ENCODE data around the gene FOXRED1. TPM values are rescaled to one million over a fixed set of nuclear protein-coding genes. Genes with fewer than 3 reads are reported as not detected.
"Not testable (repeated sequence)": the region's sequence is repeated elsewhere in the genome, so short reads cannot be mapped to it uniquely, and the experiment has no call there.

The FOXRED1 gene
- total RNA-seq, 4 donors from 2014 or later = 7.0 to 17.5 (median 14.0) TPM

DNA sequence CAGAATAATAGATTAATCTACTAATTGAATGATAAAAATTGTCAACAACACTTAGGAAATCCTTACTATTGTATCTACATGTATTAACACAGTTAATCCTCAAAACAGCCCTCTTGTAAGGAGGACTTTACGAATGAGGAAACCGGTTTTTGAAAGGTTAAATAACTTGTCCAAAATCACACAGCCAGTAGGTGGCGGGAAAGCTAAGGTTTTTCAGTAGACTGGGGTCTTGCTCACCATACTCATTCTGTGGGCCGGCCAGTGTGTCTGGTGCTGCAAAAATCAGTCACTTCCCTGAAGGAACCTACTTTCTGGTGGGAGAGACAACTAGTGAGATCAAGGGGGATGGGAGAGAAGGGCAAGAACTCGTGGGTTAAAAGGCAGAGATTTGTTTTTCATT is 38.8 kb downstream of the FOXRED1 start:
- 46 to 48% methylated on average over 5 of the region's 5 CpGs for WGBS, 2 donors
- intact Hi-C loops (cut with DNase I; ENCODE audit: low total_unique reads) = no loop called here
- no peak overlapping the region for H3K4me3 ChIP-seq (ENCODE audit: low read depth, poor library complexity, severe bottlenecking)
- TF ChIP-seq POLR2A (IDR thresholded peaks at IDR 0.05) = no peak
- TF ChIP-seq, protein P1, sequence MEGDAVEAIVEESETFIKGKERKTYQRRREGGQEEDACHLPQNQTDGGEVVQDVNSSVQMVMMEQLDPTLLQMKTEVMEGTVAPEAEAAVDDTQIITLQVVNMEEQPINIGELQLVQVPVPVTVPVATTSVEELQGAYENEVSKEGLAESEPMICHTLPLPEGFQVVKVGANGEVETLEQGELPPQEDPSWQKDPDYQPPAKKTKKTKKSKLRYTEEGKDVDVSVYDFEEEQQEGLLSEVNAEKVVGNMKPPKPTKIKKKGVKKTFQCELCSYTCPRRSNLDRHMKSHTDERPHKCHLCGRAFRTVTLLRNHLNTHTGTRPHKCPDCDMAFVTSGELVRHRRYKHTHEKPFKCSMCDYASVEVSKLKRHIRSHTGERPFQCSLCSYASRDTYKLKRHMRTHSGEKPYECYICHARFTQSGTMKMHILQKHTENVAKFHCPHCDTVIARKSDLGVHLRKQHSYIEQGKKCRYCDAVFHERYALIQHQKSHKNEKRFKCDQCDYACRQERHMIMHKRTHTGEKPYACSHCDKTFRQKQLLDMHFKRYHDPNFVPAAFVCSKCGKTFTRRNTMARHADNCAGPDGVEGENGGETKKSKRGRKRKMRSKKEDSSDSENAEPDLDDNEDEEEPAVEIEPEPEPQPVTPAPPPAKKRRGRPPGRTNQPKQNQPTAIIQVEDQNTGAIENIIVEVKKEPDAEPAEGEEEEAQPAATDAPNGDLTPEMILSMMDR (IDR thresholded peaks at IDR 0.05) = no peak
- DNase-seq (ENCODE audit: low spot score in 2 of 2) = no peak

- no peak overlapping the region for H3K4me3 ChIP-seq (ENCODE audit: low read depth, poor library complexity, severe bottlenecking)
- intact Hi-C loops (cut with DNase I; ENCODE audit: low total_unique reads) = no loop called here
- DNase-seq (ENCODE audit: low spot score in 2 of 2) = no peak
- TF ChIP-seq, protein P1 (IDR thresholded peaks at IDR 0.05) = no peak
- no peak for TF ChIP-seq POLR2A (IDR thresholded peaks at IDR 0.05)
- 64 to 73% methylated on average over 4 of the region's 4 CpGs for WGBS, 2 donors
These were observed 39.3 kb downstream of the FOXRED1 start for GRCh38 chr11:126308271-126308671.

GRCh38 chr11:126308771-126309170 is 39.8 kb downstream of the FOXRED1 start:
- WGBS, 2 donors = 85 to 92% methylated on average over 4 of the region's 4 CpGs
- H3K4me3 ChIP-seq (ENCODE audit: low read depth, poor library complexity, severe bottlenecking); intact Hi-C loops (cut with DNase I; ENCODE audit: low total_unique reads); DNase-seq (ENCODE audit: low spot score in 2 of 2): not testable (repeated sequence)

GRCh38 chr11:126310200-126310991 is 41.4 kb downstream of the FOXRED1 start:
- WGBS, 2 donors = 61 to 63% methylated on average over 12 of the region's 12 CpGs
- intact Hi-C loops (cut with DNase I; ENCODE audit: low total_unique reads) = loop anchor here (2.0 kb wide), 1 partner anchor 174 kb away; no protein-coding TSS in a partner anchor
- peak; percentile 73 to 93 for DNase-seq (ENCODE audit: low spot score in 2 of 2)

DNA sequence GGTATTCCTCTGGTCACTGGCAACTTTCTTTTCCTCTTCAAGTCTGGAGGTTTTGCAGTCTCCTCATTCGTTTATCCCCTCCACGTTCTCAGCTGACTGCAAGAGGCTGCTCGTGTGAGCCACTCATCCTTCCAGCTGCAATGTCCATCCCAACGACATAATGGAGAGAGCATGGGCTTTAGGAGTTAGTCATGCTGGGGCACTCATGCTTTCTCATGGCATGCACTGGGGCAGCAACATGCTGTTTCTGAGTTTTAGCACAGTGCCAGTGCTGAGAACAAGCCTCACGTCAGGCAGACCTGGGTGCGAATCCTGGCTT is 42.0 kb downstream of the FOXRED1 start:
- DNase-seq (ENCODE audit: low spot score in 2 of 2) = no peak
- no peak overlapping the region for H3K4me3 ChIP-seq (ENCODE audit: low read depth, poor library complexity, severe bottlenecking)
- WGBS, 2 donors = 61 to 68% methylated on average over 5 to 6 of the region's 6 CpGs
- TF ChIP-seq, protein P1 (IDR thresholded peaks at IDR 0.05) = no peak
- no peak for TF ChIP-seq POLR2A (IDR thresholded peaks at IDR 0.05)
- intact Hi-C loops (cut with DNase I; ENCODE audit: low total_unique reads) = loop anchor here (2.0 kb wide), 1 partner anchor 174 kb away; no protein-coding TSS in a partner anchor

More at GRCh38 chr11:126310200-126310991, 41.4 kb downstream of the FOXRED1 start:
- no peak overlapping the region for H3K4me3 ChIP-seq (ENCODE audit: low read depth, poor library complexity, severe bottlenecking)
- TF ChIP-seq POLR2A (IDR thresholded peaks at IDR 0.05) = no peak
- TF ChIP-seq, protein P1 (IDR thresholded peaks at IDR 0.05) = peak in 1 of 3 donors; percentile 61

GRCh38 chr11:126311401-126312291 is 42.7 kb downstream of the FOXRED1 start:
- DNase-seq (ENCODE audit: low spot score in 2 of 2) = no peak
- H3K4me3 ChIP-seq (ENCODE audit: low read depth, poor library complexity, severe bottlenecking) = no peak overlapping the region
- WGBS, 2 donors = 88 to 92% methylated on average over 14 of the region's 14 CpGs
- intact Hi-C loops (cut with DNase I; ENCODE audit: low total_unique reads) = loop anchor here (2.0 kb wide), 1 partner anchor 173 kb away; no protein-coding TSS in a partner anchor
- TF ChIP-seq POLR2A (IDR thresholded peaks at IDR 0.05) = no peak
- TF ChIP-seq, protein P1 (IDR thresholded peaks at IDR 0.05) = no peak

Measured in lower leg skin (tissue), 4 donors.